ENCODE measurements around the gene ROM1. TPM values are rescaled to one million over a fixed set of nuclear protein-coding genes. Genes with fewer than 3 reads are reported as not detected.
A peak's percentile ranks its signal among the peaks of the same experiment; 100 is the strongest.
"Not testable (repeated sequence)": the region's sequence is repeated elsewhere in the genome, so short reads cannot be mapped to it uniquely, and the experiment has no call there.

The ROM1 gene
- total RNA-seq, 1 donor from 2014 or later: 1.2 TPM

DNA sequence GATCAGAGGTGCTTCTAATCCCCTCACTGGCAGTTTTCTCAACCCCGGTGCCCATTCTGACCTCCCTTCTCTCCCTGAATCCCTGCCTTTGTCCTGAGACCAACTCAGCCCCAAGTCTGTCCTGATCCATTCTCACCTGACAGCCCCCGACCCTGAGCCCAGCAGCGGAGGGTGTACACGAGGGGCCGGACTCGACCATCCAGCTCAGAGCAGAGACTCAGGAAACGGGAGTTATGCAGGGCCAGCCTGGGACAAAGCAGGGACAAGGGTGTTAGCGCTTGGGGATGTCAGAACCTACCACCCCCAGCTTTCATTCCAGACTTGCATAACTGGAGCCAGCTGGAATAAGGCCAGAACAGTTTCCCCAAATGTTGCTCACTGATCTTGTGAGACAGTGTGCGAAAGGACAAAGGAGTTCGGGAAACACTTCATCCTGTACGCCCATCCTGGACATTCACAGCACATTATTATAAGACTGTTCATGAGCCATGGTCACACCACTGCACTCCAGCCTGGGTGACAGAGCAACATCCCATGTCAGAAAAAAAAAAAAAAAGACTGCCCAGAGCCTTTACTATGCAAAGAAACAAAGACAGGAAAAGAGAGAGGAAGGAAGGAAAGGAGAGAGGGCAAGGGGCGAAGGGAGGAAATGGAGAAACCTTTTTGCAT lies 35.9 kb upstream of the ROM1 start:
- no peak for DNase-seq (ENCODE audit: low read depth)
- no peak overlapping the region for H3K4me3 ChIP-seq (ENCODE audit: low read depth, low read length)
- TF ChIP-seq, protein P1, sequence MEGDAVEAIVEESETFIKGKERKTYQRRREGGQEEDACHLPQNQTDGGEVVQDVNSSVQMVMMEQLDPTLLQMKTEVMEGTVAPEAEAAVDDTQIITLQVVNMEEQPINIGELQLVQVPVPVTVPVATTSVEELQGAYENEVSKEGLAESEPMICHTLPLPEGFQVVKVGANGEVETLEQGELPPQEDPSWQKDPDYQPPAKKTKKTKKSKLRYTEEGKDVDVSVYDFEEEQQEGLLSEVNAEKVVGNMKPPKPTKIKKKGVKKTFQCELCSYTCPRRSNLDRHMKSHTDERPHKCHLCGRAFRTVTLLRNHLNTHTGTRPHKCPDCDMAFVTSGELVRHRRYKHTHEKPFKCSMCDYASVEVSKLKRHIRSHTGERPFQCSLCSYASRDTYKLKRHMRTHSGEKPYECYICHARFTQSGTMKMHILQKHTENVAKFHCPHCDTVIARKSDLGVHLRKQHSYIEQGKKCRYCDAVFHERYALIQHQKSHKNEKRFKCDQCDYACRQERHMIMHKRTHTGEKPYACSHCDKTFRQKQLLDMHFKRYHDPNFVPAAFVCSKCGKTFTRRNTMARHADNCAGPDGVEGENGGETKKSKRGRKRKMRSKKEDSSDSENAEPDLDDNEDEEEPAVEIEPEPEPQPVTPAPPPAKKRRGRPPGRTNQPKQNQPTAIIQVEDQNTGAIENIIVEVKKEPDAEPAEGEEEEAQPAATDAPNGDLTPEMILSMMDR (conservative IDR thresholded peaks at IDR 0.05; ENCODE audit: low read depth, low read length): no peak

DNA sequence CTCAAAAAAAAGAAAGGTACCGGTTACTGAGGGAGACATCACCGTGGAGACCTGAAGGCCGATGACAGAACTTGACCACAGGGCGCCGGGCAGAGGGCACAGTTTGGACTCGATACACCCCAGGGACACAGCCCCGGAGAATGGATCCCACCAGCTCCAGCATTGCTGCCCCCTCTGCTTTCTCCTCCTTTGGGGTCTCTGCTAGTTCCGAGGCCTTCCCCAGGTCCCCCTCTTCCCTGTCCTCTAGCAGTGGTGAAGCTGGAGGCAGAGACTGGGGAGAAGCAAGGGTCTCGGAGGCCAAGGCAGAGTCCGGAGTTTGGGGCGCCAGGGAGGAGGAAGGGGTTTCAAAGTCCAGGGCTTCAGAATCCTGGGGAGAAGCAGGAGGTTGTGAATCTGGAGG lies 34.5 kb upstream of the ROM1 start:
- H3K4me3 ChIP-seq (ENCODE audit: low read depth, low read length): no peak overlapping the region
- TF ChIP-seq, protein P1 (conservative IDR thresholded peaks at IDR 0.05; ENCODE audit: low read depth, low read length): no peak
- no peak for DNase-seq (ENCODE audit: low read depth)

- TF ChIP-seq, protein P1 (conservative IDR thresholded peaks at IDR 0.05; ENCODE audit: low read depth, low read length): no peak
- DNase-seq (ENCODE audit: low read depth): no peak
Observed at GRCh38 chr11:62579252-62579651, 33.8 kb upstream of the ROM1 start.

GRCh38 chr11:62580959-62581715 lies 31.9 kb upstream of the ROM1 start:
- H3K4me3 ChIP-seq (ENCODE audit: low read depth, low read length): no peak overlapping the region
- TF ChIP-seq, protein P1 (conservative IDR thresholded peaks at IDR 0.05; ENCODE audit: low read depth, low read length): no peak

More at GRCh38 chr11:62579252-62579651, 33.8 kb upstream of the ROM1 start:
- no peak overlapping the region for H3K4me3 ChIP-seq (ENCODE audit: low read depth, low read length)

DNA sequence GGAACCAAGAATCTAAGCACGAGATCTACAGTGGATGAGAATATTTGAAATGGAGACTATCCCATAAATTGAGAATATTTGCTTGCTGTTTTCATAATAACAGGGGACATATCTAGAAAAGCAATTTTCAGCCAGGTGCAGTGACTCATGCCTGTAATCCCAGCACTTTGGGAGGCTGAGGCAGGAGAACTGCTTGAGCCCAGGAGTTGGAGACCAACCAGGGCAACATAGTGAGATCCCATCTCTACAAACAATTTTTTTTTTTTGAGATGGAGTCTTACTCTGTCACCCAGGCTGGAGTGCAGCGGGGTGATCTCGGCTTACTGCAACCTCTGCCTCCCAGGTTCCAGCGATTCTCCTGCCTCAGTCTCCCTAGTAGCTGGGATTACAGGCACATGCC lies 31.3 kb upstream of the ROM1 start:
- H3K4me3 ChIP-seq (ENCODE audit: low read depth, low read length); DNase-seq (ENCODE audit: low read depth): not testable (repeated sequence)

More at GRCh38 chr11:62580959-62581715, 31.9 kb upstream of the ROM1 start:
- no peak for DNase-seq (ENCODE audit: low read depth)

DNA sequence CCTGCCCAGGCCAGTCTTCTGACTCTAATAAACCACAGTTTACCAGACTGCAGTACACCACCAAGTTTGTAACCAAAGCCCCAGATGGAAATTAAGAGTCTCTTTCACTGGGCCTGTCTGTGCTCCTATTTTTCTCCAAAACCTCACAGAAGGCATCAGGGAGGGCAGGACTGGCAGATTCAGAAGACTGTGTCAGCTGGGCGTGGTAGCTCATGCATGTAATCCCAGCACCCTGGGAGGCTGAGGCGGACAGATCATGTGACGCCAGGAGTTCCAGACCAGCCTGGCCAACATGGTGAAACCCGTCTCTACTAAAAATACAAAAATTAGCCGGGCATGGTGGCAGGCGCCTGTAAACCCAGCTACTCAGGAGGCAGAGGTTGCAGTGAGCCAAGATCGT lies 27.7 kb upstream of the ROM1 start:
- H3K4me3 ChIP-seq (ENCODE audit: low read depth, low read length): not testable (repeated sequence)

DNA sequence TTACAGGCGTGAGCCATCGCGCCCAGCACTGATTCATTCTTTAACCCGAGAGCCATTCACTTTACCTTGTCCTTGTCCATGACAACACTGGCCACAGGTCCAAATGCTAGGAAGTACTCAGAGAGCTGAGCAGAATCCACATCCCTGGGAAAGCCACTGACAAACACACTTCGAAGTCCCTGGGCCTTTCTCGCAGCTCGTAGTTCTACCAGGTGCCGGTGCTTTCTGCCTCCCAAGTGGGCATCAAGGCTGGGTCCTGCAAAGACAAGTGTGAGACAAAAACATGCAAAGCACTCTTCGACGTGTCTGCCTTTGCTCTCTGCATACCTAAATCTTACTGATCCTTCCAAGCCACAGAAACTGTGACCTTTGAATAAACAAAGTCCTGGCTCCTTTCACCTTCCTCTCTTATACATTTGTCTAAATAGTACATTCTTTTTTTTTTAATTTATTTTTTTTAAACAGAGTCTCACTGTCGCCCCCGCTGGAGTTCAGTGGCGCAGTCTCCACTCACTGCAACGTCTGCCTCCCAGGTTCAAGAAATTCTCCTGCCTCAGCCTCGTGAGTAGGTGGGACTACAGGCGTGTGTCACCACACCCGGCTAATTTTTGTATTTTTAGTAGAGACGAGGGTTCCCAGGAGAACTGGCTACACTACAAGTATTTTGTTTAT lies 24.0 kb upstream of the ROM1 start:
- no peak overlapping the region for H3K4me3 ChIP-seq (ENCODE audit: low read depth, low read length)
- TF ChIP-seq, protein P1 (conservative IDR thresholded peaks at IDR 0.05; ENCODE audit: low read depth, low read length): peak; percentile 45
- DNase-seq (ENCODE audit: low read depth): no peak

More for the DNA sequence above, 27.7 kb upstream of the ROM1 start:
- DNase-seq (ENCODE audit: low read depth): not testable (repeated sequence)
